ENCODE data around the gene SENP7.
"Not testable (repeated sequence)": the region's sequence is repeated elsewhere in the genome, so short reads cannot be mapped to it uniquely, and the experiment has no call there.

The SENP7 gene

DNA sequence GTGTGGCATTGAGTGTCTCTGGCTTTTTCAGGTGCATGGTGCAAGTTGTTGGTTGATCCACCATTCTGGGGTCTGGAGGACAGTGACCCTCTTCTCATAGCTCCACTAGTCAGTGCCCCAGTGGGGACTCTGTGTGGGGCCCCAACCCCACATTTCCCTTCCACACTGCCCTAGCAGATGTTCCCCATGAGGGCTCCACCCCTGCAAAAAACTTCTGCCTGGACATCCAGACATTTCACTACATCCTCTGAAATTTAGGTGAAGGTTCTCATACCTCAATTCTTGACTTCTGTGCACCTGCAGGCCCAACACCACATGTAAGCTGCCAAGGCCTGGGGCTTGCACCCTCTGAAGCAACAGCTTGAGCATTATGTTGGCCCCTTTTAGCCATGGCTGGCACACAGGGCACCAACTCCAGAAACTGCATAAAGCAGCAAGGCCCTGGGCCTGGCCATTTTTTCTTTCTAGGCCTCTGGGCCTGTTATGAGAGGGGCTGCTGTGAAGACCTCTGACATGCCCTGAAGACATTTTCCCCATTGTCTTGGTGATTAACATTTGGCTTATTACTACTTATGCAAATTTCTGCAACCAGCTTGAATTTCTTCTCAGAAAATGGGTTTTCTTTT lies 204.8 kb downstream of the SENP7 start:
- H3K4me3 Mint-ChIP-seq, H3K27ac Mint-ChIP-seq, CTCF ChIA-PET, H3K4me1 Mint-ChIP-seq, DNase-seq, H3K27me3 Mint-ChIP-seq: not testable (repeated sequence)
- H3K9me3 Mint-ChIP-seq, result peaks cover 27% of the 10 kb centered on the region
- peaks cover 20% of the 10 kb centered on the region for H3K36me3 Mint-ChIP-seq

DNA sequence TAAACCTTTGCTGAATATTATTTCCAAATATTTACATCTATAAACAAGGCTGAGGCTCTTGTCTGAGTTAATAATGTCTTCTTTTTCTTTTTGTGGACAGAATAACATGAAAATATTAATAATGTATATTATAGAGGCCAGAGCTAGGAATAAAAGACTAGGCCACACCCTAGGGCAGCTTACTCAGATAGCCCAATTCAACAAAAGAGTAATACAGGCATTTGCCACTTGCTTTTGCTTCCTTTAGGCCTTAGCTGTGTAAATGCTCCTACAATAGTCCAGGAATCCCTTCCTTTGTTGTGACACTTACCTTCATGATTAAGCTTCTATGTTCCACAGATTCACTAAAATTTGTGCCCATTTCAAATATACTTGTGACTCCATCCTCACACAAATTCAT lies 209.2 kb downstream of the SENP7 start:
- H3K27me3 Mint-ChIP-seq, result no peaks in the 10 kb centered on the region
- no peak for DNase-seq
- H3K36me3 Mint-ChIP-seq, result peaks cover 11% of the 10 kb centered on the region
- H3K9me3 Mint-ChIP-seq, result peaks cover 22% of the 10 kb centered on the region
- H3K4me1 Mint-ChIP-seq, result no peaks in the 10 kb centered on the region
- H3K27ac Mint-ChIP-seq, result no peak overlapping the region
- no peak overlapping the region for H3K4me3 Mint-ChIP-seq
- CTCF ChIA-PET, result no interaction called here

GRCh38 chr3:101303089-101303731 lies 209.8 kb downstream of the SENP7 start:
- no peak overlapping the region for H3K4me3 Mint-ChIP-seq
- peaks cover 6% of the 10 kb centered on the region for H3K36me3 Mint-ChIP-seq
- H3K27ac Mint-ChIP-seq, result no peak overlapping the region
- CTCF ChIA-PET, result no interaction called here
- DNase-seq, result no peak
- H3K4me1 Mint-ChIP-seq, result no peaks in the 10 kb centered on the region
- H3K27me3 Mint-ChIP-seq, result no peaks in the 10 kb centered on the region
- H3K9me3 Mint-ChIP-seq, result peaks cover 17% of the 10 kb centered on the region

DNA sequence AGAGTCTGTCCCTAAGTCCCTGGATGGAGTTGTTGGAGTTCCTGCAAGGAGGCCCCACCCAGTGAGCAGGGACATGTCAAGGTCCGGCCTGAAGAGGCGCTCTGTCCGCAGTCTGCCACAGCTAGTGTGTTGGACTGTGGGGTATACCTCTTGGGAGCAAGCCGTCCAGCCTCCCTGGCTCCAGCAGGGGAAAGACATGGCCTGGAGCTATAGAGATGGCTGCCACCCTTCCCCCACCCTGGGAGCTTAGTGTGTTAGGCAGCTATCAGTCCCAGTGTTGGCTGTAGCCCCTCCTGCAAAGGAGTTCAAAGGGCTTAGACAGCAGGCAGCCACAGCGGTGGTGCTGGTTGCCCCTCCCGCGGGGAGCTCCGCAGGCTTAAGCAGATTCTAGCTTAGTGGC lies 212.9 kb downstream of the SENP7 start:
- H3K36me3 Mint-ChIP-seq, result peaks cover 3% of the 10 kb centered on the region
- no peaks in the 10 kb centered on the region for H3K4me1 Mint-ChIP-seq
- H3K27ac Mint-ChIP-seq, result no peak overlapping the region
- H3K4me3 Mint-ChIP-seq, result no peak overlapping the region
- DNase-seq, result no peak
- CTCF ChIA-PET, result no interaction called here
- no peaks in the 10 kb centered on the region for H3K27me3 Mint-ChIP-seq
- H3K9me3 Mint-ChIP-seq, result peaks cover 20% of the 10 kb centered on the region

DNA sequence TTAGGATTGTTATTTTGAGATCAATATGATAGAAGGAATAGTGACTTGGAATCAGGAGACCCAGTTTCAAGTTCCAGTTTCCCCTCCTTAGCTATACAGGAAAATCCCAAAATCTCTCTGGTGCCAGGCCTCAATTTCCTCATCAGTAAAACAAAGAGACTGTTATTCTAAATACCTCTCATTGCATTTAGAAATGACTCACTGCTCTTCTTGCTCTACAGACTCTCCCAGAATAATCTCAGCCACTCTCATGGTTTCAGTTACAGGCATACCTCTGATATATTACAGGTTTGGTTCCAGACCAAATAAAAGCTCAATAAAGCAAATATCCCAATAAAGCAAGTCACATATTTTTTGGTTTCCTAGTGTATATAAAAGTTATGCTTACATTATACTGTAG lies 221.0 kb downstream of the SENP7 start:
- no peaks in the 10 kb centered on the region for H3K27me3 Mint-ChIP-seq
- no peak overlapping the region for H3K4me3 Mint-ChIP-seq

GRCh38 chr3:101288294-101288693 lies 224.7 kb downstream of the SENP7 start:
- Mint-ChIP-seq H3K27me3 (no peaks in the 10 kb centered on the region), H3K36me3 (no peaks in the 10 kb centered on the region), H3K9me3 (peaks cover 6% of the 10 kb centered on the region), H3K27ac (no peak overlapping the region), H3K4me1 (no peaks in the 10 kb centered on the region), H3K4me3 (no peak overlapping the region)
- CTCF ChIA-PET, result no interaction called here
- DNase-seq, result no peak

More for the DNA sequence above, 221.0 kb downstream of the SENP7 start:
- Mint-ChIP-seq H3K36me3 (peaks cover 2% of the 10 kb centered on the region), H3K9me3 (peaks cover 13% of the 10 kb centered on the region), H3K27ac (no peak overlapping the region), H3K4me1 (no peaks in the 10 kb centered on the region)
- CTCF ChIA-PET, result no interaction called here
- no peak for DNase-seq

DNA sequence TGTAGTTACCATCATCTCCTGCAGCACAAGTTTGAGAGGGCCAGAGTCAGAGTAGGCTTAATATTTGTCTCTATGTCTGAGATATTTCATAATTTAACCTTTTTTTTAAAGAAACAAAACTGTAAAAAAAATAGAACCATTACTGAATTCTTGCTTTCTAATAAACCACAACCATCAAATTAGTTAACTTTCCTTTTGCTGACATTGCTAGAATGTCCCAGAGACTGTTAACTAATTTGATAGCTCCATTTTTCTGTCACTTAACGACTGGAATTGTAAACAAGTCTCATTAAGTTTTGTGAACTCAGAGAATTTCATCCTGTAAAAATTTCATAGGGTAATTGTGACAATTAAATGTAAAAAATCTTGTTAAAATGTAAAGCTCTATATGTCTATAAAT lies 228.3 kb downstream of the SENP7 start:
- CTCF ChIA-PET, result no interaction called here
- no peak for DNase-seq
- H3K36me3 Mint-ChIP-seq, result no peaks in the 10 kb centered on the region
- peaks cover 6% of the 10 kb centered on the region for H3K9me3 Mint-ChIP-seq
- H3K27me3 Mint-ChIP-seq, result no peaks in the 10 kb centered on the region
- no peaks in the 10 kb centered on the region for H3K4me1 Mint-ChIP-seq
- H3K27ac Mint-ChIP-seq, result no peak overlapping the region
- no peak overlapping the region for H3K4me3 Mint-ChIP-seq

- H3K36me3 Mint-ChIP-seq, result no peaks in the 10 kb centered on the region
- no peak for DNase-seq
- CTCF ChIA-PET, result no interaction called here
- no peak overlapping the region for H3K27ac Mint-ChIP-seq
- H3K9me3 Mint-ChIP-seq, result no peaks in the 10 kb centered on the region
- H3K4me1 Mint-ChIP-seq, result no peaks in the 10 kb centered on the region
- no peak overlapping the region for H3K4me3 Mint-ChIP-seq
- H3K27me3 Mint-ChIP-seq, result no peaks in the 10 kb centered on the region
Observed at GRCh38 chr3:101281521-101282030, 231.4 kb downstream of the SENP7 start.

DNA sequence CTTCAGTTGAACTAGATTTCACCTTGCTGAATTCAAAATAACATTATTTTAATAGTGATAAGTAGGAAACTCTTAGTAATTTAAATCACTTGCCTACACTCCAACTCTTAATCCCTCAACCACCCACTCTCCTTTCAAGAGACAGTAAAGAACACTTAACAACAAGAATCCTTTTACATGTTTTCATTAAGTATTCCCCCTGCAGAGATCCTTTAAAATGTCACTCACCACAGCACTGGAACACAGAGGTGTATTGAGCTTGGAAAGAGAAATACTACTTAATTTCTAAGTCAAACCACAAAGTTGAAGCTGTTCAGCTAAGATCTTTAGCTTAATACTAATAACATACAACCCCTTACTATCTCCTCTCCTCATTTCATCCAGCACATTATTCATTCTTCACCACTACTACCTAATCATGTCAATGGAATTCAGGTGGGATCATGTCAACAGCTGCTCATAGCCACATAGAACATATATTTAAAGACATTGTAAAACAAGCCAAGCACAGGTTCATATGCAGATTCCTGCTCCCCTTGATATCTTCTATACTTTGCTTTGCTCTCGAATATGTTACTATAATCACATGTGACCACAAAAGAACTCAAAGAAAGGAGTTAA lies 233.1 kb downstream of the SENP7 start:
- H3K4me3 Mint-ChIP-seq, result no peak overlapping the region
- H3K9me3 Mint-ChIP-seq, result no peaks in the 10 kb centered on the region
- H3K36me3 Mint-ChIP-seq, result no peaks in the 10 kb centered on the region
- DNase-seq, result no peak
- CTCF ChIA-PET, result no interaction called here
- no peak overlapping the region for H3K27ac Mint-ChIP-seq
- H3K4me1 Mint-ChIP-seq, result no peaks in the 10 kb centered on the region
- H3K27me3 Mint-ChIP-seq, result no peaks in the 10 kb centered on the region

GRCh38 chr3:101279162-101279561 lies 233.8 kb downstream of the SENP7 start:
- CTCF ChIA-PET, result no interaction called here
- DNase-seq, result no peak
- Mint-ChIP-seq H3K27me3 (no peaks in the 10 kb centered on the region), H3K9me3 (no peaks in the 10 kb centered on the region), H3K4me1 (no peaks in the 10 kb centered on the region), H3K27ac (no peak overlapping the region), H3K36me3 (no peaks in the 10 kb centered on the region), H3K4me3 (no peak overlapping the region)

- no peaks in the 10 kb centered on the region for H3K27me3 Mint-ChIP-seq
- no peak for DNase-seq
- H3K4me1 Mint-ChIP-seq, result no peaks in the 10 kb centered on the region
- no peak overlapping the region for H3K27ac Mint-ChIP-seq
- no peaks in the 10 kb centered on the region for H3K36me3 Mint-ChIP-seq
- CTCF ChIA-PET, result no interaction called here
- H3K4me3 Mint-ChIP-seq, result no peak overlapping the region
- H3K9me3 Mint-ChIP-seq, result no peaks in the 10 kb centered on the region
Observed at GRCh38 chr3:101278727-101279126, 234.3 kb downstream of the SENP7 start.
